Activated gamma-delta T cell treated with anti-CD3 and anti-CD28 coated beads, Interleukin-2, amount 50 U/mL, for 16 hours (primary cell): ENCODE measurements around the gene RANBP1.

Experiments
- DNase-seq: peaks from one replicate; pipeline ENCODE4 v3.0.0-alpha.2; 2020; ENCODE audit warnings: low read depth

Gene RANBP1

DNA sequence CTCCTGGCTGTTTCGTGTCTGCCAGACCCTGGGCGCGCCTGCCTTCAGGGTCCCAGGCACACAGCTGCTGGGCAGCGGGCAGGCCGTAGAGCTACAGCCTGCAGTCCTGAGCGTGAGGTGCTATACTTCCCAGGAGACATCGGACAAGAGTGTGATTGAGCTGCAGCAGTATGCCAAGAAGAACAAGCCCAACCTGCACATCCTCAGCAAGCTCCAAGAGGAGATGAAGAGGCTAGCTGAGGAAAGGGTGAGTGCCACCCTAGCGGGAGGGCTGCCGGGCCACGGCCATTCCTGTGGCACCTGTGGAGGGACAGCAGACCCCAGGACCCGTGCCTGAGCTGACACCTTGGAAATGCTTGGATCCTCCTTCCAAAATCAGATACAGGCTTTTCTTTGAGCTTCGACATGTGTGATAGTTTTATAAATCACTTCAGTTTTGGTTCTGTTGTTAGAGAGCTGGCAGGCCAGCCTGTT, 7.1 kb upstream of the RANBP1 start:
- no peak for DNase-seq

DNA sequence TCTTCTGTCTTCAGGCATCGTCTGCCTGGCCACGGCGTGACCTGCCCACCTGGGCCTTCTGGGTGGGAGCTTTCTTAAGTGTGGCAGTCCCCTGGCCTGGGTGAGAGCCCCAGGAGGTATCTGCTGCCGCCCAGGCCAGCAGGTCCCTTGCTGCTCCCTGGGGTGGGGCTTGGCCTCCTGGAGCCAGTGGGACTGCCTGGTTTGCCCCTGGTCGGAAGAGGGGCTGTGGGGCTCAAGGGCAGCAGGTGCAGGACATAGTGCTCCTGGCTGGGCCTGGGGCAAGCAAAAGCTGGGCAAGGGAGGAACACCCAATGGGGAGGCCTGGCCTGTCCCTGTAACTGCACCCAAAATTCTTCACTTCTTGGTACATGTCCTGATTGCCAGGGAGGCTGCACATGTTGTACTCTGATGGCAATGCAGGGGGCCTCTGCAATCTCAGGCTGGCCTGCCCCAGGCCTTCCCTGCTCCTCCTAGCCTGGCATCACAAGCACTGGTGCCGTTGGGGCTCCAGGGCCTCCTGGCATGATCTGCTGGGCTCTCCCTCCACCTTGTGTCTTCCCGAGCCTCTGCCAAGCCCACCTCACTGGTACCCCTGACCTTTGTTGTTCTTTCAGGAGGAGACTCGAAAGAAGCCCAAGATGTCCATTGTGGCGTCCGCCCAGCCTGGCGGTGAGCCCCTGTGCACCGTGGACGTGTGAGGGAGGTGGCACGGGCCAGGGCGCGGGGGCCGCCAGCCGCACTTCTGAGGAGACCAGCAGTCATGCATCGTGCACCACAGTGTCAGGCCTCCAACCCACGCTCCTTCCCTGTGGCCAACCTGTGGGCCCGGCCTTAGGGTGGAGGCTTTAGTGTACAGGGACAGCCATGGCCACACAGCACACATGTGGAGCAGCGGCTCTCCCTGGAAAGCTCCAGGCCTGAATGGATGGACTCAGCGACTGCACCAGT, 6.2 kb upstream of the RANBP1 start:
- no peak for DNase-seq

DNA sequence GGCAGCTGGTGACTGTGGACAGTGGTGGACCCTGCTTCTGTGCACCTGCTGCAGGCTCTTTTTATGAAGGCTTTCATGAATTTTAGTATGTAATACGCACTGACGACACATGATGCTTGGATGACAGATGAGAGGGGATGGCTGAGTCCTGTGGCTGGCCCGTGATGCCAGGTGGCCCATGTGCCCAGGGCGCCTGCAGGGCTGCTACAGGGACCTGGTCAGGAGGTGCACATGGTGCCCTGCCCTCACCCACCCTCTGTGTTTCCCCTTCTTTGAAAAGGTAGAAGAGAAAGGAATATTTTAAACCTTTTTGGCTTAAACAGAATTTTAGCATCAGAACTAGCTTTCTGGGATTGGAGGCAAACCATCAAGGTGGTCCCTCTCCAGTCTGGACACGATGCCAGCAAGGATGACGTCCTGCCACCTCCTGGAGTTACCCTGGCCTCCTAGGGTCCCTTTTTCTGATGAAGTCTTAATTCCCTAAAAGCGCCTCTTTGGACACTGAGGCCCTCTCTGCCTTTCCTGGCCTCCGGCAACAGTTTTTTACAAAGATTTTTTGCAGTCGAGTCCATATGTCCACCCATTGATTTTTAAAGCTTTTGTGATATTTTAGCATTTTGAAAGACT, 5.4 kb upstream of the RANBP1 start:
- no peak for DNase-seq

DNA sequence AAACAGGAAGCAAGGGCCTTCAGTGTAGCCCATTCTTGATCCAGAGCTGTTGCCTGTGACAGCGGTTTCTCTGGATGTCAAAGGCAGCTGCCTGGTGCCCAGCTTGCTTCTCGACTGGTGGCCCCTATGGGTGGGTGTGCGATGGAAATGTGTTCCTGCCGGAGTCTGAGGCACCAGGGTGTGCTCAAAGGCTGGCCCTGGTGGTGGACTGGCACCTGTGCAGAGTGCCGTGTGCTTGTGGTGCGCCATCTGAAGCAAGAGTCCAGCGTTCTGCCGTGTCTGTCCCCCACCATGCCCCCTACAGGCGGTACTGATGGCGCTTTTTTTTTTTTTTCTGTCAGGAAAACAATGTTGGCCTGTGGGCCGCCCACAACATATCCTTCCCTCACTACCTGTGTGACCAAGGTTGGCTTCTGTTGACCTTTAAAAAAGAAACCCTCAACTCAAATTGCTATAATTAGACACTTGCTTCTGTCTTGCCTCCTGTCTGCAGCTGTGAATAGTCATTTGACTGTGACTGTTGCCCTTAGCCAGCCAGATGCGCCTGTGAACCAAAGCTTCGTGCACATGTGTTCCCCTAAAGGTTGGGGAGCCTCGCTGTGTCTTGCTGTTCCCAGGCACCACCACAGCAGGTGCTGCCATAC, 4.7 kb upstream of the RANBP1 start:
- DNase-seq: no peak

DNA sequence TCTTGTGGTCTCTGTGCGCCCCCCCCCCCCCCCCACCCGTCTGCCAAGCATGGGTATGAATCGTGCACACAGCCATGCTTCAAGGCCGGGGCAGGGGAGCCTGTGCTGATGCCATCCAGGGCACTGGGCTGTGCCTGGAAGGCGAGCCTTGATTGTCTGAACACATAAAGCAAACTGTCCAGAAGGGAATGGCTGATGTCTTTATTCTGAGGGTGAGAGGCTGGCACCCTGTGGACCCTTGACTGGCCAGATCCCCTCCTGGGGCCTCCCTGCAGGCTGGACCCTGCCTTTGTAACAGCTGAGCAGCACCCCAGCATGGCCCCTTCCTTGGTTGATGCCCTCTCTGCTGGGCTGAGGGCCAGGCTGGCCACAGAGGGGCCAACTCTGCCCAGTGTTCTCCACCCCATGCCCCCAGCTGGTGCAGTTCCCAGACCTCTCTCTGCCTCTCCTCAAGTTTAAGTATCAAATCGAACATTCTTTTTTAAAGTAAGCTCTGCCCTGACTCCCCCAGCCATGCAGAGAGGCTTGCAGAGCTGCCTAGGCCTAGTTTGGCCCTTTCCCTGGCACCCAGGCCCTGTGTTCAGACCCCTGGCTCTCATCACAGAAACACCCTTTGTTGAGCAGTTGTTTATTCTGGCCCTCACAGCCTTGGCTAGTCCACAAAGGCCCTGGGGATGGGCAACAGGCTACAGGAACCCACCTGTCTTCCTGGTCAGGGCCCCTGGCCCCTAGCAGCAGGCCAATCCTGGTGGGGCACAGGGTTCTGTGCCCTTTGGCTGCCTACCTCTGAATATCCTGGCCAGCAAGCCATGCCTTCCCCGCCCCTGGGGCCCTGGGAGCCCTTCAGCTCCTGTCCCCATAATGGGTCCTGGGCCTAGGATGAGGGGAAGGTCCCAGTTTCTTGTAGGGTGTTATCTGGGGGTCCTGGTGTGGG, 3.9 kb upstream of the RANBP1 start:
- no peak for DNase-seq

DNA sequence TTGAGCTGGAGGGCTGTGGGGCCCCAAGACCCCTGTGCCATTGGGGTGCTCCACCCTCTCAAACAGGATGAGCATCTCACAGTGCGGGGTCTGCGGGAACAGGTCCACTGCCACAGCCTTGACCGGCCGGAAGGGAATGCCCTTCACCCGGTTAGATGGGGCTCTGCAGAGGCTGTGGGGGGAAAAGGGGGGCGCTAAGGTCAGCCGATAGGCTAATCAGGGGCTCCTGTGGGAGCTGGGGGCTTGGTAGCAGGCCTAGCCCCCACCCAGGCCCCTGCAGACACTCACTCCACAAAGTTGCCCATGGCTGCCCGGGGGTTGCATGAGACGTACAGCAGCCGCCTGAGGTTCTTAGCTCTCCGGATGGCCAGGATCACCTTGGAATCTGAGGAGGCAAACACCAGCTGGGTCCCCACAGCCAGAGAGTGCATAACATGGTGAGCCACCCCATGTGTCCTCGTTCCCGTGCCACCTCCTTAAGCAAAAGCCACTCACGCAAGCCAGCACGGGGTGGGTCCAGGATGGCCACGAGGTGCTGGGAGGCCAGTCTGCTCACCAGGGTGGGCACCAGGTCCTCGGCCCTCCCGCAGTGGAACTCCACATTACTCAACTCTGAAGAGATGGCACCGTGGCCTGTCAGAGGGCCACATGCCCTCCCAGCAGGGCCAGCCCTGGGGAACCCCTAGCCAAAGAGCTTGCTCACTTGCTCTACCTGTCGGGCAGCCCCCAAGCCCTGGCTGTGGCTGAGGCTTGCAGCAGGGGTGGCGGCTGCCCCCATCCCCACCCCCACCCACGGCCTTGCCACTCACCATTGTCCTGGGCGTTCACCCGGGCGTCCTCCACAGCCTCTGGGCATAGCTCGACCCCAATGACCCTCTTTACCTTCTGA, 3.0 kb upstream of the RANBP1 start:
- no peak for DNase-seq

DNA sequence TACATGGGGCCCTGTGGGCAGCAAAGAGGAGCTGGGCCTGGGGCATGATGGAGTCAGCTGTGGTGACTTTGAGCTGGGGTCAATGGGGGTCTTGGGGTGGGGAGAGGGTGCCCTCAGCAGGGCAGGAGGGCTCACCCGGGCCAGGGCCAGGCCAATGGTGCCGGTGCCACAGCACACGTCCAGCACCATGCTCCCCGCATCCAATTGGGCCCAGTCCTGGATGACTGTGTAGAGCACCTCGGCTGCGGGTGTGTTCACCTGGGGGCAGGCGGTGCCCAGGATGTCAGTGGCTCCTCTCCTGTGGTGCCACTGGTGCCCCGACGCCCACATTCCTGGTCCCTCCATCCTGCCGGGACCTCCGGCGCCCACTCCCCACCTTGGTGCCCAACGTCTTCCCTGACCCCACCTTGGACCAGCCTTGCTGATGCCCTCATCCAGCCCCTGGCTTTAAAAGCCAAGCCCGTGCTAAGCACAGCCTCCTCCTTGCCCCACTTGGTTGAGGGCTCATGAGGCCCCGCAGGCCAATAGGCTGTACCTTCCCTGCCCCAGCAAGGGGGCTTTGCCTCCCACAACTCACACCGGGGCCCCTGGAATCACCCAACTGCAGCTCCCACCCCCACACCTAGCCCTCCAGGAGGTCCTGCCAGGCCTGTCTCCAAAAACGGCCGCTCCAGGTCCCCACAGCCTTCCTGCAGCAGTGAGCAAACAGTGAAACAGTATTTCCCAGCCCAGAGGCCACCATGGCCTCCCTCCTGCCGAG, 2.2 kb upstream of the RANBP1 start:
- DNase-seq: no peak

DNA sequence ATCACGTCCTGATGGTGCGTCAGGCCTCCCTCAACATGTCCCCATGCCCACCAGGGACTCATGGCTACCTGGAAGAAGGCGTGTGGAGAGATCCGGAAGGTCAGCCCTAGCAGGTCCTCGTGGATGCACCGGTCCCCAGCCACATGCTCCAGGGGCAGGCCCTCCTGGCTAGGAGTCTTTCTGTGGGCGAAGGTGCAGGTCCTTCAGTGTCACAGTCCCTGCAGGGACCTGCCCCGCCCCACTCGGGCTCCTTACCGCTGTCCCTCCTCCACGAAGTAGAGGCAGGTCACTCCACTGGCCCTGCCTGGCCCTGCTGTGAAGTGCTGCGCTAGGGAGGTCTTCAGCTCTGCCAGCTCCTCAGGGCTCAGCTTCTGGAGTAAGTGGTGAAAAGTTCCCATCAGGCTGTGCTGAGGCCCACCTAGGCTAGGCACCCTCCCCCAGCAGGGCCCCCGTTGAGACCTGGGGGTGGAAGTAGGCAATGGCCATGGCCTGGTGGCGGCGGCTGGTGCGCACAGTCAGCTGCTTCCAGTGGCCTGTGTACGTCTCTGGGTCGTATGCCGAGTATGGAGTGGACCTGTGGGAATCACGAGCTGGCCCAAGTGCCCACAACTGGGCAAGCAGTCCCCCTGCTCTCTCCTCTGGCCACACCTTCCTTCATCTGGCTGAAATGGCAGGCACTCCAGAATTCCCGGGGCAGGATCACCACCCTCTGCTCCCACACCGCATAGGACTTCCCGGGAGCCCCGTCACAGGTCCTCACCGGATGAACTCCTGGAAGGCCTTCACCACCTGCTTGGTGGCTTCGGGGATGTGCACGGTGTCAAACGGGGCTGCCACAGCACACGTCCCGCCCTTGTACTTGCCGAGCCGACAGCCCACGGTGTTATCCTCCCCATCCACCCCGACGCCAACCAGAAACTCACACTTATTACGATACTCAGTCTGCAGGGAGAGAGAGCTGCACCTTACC, 1.1 kb upstream of the RANBP1 start:
- no peak for DNase-seq

DNA sequence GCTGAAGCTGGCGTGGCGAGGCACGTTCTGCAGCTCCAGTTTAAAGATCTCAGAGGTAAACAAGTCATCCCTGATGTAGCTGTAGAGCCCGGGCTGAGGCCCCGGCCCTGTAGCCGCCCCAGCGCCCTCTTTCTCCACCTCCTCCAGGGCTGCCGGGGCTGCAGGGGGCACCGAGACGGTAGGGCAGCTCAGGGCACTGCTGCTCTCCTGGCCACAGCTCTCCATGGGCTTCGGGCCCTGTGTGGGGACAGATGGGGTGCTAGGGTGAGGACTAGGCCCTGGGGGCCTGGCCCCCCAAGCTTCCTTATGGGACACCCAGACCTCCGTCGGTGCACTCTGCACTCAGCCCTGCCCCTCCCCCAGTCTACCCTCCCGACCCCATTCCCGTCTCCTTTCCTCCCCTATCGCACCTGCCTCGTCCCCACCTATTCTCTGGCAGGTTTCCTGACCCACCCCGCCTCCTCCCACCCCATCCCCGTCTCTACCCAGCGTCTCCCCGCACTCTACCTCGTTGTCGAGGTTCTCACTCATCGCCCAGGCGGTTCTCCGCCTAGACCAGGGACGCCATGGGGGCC, 559 bp downstream of the RANBP1 start:
- no peak for DNase-seq

DNA sequence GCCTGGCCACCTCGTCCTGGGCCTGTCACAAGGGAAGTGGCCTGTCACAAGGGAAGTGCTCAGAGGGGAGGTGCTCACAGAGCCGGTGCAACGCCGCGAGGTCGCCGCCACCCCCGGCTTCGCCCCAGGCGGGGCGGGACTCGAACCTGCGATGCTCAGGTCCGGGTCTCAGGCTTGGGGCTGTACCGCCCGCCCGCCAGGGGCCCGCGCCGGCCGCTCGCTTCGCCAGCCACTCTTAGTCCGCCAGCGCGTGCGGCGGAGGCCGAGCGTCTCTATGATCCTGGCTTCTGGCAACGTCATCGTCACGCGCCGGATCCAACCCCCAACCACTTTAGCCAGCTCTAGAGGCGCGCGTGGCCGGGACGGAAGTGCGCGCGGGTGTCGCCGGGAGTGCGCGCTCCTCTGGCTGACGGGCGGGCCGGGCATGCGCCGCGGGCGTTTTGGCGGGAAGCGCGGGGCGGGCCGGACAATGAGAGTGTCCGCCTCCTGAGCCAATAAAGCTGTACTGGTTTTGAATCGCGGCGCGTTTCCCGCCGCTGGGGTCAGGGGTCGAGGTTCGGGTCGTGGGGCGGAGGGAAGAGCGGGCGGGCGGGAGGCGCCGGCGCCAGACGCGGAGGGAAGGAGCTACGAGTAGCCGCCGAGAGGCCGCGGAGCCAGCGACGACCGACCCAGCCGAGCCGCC, 1.2 kb downstream of the RANBP1 start, which contains the start of gene TRMT2A:
TSS of gene TRMT2A (minus strand) at position 276 of the 682 bp plus-strand sequence. CDS start 320 bp downstream, outside the sequence.
- peak; percentile 93 for DNase-seq

DNA sequence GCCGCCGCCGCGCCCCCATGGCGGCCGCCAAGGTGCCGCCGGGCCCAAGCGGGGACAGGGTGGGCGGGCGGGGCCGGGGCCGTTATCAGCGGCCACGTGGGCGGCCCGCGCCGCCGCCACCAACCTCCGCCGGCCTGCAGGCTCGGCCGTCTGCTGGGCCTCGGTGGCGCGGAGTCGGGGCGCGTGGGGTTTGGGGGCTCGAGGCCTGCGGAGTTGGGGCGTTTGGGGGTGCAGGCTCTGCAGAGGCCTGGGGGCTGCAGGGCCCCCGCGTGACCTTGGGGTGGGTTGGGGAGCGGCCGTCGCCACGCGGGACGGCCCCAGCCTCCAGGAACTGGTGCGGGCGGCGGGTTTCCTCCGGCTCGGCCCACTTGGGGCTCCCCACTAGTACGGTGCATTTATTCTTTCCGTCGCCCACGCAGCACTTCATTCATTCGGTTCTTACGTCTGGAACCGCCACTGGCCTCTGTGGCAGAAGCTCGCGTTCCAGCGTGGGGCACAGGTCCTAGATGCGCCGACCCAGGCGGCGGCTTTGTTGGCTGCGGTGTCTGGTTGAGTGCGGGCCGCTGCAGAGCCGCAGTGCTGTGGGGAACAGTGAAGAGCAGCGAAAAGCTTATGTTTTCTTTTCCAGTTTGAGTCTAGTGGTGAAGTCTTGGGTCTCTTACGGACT, 1.9 kb downstream of the RANBP1 start:
- peak; percentile 55 for DNase-seq

DNA sequence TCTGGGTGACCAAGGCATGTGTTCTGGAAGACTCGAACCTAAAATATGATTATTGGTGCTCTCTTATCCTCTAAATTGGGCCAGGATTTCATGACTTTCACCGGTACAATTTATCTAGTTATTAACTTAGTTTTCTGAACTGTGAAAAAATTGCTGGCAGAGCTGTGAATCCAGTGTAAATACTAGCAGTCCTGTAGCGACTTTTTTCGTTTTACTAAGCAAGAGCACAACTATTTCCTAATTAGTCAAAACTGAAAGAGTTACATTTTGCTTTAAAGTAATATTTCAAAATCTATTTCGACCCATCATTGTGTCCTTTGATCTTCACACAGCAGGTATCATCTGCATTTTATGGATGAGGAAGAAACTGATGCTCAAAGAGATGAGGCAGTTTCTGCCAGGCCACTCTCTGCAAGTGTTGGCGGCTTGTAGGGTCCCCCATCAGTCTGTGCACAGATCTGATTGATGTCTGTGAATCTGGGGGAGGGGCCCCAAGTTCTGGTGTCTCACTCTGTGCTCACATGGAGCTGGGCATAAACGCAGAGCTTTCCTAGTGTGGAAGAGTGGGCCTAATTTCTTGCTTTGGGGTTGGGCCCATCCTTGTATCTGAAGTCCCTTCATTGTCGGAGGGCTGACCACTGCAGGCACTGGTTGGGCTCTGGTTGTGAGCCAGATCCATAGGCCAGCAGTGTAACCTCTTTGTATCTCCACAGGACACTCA, 2.6 kb downstream of the RANBP1 start:
- no peak for DNase-seq

DNA sequence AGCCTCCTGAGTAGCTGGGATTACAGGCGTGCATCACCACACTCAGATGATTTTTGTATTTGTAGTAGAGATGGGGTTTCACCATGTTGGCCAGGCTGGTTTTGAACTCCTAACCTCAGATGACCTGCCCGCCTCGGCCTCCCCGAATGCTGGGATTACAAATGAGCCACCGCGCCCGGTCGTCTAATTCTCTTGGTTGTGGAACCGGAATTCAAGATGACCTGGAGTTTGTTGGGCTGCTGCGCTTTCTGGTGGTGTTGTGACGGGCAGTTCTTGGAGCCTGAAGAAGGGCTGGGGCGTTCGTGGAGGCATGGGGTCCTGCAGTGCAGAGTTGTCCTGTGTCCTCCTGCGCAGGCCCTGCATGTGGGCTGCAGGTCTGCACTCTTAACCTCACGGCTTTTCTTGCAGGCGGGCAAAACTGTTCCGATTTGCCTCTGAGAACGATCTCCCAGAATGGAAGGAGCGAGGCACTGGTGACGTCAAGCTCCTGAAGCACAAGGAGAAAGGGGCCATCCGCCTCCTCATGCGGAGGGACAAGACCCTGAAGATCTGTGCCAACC, 6.0 kb downstream of the RANBP1 start:
- no peak for DNase-seq

DNA sequence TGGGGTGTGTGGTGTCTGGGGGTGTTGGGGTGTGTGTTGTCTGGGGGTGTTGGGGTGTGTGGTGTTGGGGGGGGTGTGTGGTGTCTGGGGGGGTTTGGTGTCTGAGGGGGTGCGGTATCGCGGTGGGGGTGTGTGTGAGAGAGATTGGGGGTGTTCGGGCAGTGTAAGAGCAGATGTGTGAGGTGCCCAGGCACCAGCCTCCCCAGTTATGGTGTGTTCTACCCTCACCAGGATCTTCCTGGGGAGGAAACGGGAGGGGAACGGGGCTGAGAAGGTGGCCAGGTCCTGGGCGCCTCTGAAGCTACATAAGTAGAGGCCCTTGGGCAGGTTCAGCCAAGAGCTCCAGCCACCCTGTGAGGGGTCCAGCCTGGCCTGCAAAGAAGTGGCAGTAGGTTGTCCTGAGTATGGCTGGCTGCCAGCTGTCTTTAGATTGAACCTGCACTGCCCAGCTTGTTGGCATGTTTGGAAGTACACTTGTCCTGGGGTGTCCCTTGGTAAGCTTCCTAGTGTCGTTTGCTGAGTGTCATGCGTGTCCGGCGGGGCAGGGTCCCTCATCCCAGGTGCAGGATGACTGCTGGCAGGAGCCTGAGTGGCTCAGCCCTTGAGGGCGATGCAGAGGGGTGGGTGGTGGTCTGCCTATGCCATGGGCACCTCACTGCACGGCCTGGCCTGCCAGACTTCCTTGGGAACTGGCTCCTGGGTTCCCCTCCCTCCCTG, 7.6 kb downstream of the RANBP1 start:
- no peak for DNase-seq

DNA sequence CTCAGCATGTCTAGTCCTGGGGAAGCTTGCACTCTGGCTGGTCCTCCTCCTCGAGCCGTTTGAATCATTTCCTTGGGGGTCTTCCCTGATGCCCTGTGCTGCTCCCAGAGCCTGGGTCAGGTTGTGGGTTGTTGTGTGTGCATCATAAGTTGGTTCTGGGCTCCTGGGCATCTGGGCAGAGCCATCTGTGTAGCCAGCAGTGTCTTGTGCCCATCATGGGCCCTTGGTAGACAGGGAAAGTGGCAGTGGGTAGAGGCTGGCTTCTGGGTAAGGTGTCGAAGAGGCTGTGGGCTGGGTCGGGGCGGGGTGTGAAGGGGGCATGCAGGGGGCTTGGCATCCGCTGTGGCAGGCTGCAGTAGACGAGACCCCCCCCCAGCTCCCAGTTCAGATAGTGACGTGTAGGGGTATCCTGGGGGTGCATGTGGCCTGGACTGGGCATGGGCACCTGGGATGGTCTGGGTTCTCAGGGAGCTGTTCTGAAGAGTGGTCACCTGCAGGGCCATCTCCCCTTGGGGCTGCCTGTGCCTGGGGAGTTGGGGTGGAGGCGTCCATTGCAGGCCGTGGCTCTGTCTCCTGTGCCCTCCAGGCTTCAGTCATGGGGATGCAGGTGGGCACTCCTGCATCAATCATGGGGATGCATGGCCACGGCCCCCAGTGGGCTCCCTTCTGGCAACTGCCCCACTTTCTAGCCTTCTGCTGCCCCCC, 8.3 kb downstream of the RANBP1 start:
- no peak for DNase-seq
